ENCODE measurements around the gene RNF187. TPM values are rescaled to one million over a fixed set of nuclear protein-coding genes. Genes with fewer than 3 reads are reported as not detected.

Gene RNF187
- total RNA-seq, 1 donor from 2014 or later = 129 TPM

- H3K4me1 Mint-ChIP-seq = no peaks in the 10 kb centered on the region
- no peaks in the 10 kb centered on the region for H3K36me3 Mint-ChIP-seq (ENCODE audit: low read depth)
- DNase-seq (ENCODE audit: low read depth, low spot score) = no peak
- peaks cover 42% of the 10 kb centered on the region for H3K27me3 Mint-ChIP-seq (ENCODE audit: low read depth)
- no peak overlapping the region for H3K27ac Mint-ChIP-seq (ENCODE audit: unreplicated experiment)
- H3K4me3 Mint-ChIP-seq = no peak overlapping the region
- H3K9me3 Mint-ChIP-seq = peaks cover 20% of the 10 kb centered on the region
- TF ChIP-seq CTCF (conservative IDR thresholded peaks at IDR 0.05) = no peak
Measured at GRCh38 chr1:228542376-228542775, 55.2 kb downstream of the RNF187 start.

- Mint-ChIP-seq H3K36me3 (ENCODE audit: low read depth) (no peaks in the 10 kb centered on the region), H3K27ac (ENCODE audit: unreplicated experiment) (no peak overlapping the region)
- no peak for DNase-seq (ENCODE audit: low read depth, low spot score)
Measured at GRCh38 chr1:228542981-228543380, 55.8 kb downstream of the RNF187 start.

GRCh38 chr1:228543396-228543795 is 56.2 kb downstream of the RNF187 start:
- no peak overlapping the region for H3K27ac Mint-ChIP-seq (ENCODE audit: unreplicated experiment)
- peaks cover 49% of the 10 kb centered on the region for H3K27me3 Mint-ChIP-seq (ENCODE audit: low read depth)
- no peaks in the 10 kb centered on the region for H3K4me1 Mint-ChIP-seq
- H3K9me3 Mint-ChIP-seq = peaks cover 14% of the 10 kb centered on the region
- no peak overlapping the region for H3K4me3 Mint-ChIP-seq
- H3K36me3 Mint-ChIP-seq (ENCODE audit: low read depth) = no peaks in the 10 kb centered on the region
- no peak for TF ChIP-seq CTCF (conservative IDR thresholded peaks at IDR 0.05)
- no peak for DNase-seq (ENCODE audit: low read depth, low spot score)

More at GRCh38 chr1:228542981-228543380, 55.8 kb downstream of the RNF187 start:
- Mint-ChIP-seq H3K4me3 (no peak overlapping the region), H3K9me3 (peaks cover 18% of the 10 kb centered on the region), H3K27me3 (ENCODE audit: low read depth) (peaks cover 45% of the 10 kb centered on the region), H3K4me1 (no peaks in the 10 kb centered on the region)
- TF ChIP-seq CTCF (conservative IDR thresholded peaks at IDR 0.05) = no peak

- DNase-seq (ENCODE audit: low read depth, low spot score) = no peak
- no peak overlapping the region for H3K4me3 Mint-ChIP-seq
- H3K4me1 Mint-ChIP-seq = no peaks in the 10 kb centered on the region
- no peak for TF ChIP-seq CTCF (conservative IDR thresholded peaks at IDR 0.05)
- H3K9me3 Mint-ChIP-seq = peaks cover 8% of the 10 kb centered on the region
- H3K36me3 Mint-ChIP-seq (ENCODE audit: low read depth) = no peaks in the 10 kb centered on the region
- H3K27me3 Mint-ChIP-seq (ENCODE audit: low read depth) = peaks cover 55% of the 10 kb centered on the region
- H3K27ac Mint-ChIP-seq (ENCODE audit: unreplicated experiment) = no peak overlapping the region
Measured at GRCh38 chr1:228544021-228544850, 57.1 kb downstream of the RNF187 start.

DNA sequence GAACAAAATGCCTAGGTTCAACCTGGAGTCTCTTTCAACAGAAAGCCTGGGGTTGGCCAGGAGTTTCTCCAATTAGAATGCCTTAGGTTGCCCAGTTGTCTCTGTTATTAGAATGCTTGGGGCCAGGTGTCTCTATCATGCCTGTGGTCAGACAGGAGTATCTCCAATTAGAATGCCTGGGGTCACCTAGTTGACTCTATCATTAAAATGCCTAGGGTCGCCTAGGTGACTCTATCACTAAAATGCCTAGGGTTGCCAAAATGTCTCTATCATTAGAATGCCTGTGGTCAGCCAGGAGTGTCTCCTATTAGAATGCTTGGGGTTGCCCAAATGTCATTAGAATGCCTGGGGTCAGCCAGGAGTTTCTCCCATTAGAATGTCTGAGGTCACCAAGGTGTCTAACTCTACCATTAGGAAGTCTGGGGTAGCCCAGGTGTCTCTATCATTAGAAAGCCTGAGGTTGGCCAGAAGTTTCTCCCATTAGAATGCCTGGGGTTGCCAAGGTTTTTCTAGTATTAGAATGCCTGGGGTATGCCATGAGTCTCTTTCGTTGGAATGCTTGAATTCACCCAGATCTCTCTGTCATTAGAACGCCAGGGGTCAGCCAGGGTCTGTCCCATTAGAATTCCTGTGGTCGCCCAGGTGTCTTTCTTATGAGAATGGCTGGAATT is 57.9 kb downstream of the RNF187 start:
- no peaks in the 10 kb centered on the region for H3K36me3 Mint-ChIP-seq (ENCODE audit: low read depth)
- H3K27ac Mint-ChIP-seq (ENCODE audit: unreplicated experiment) = no peak overlapping the region
- TF ChIP-seq CTCF (conservative IDR thresholded peaks at IDR 0.05) = no peak
- H3K4me1 Mint-ChIP-seq = no peaks in the 10 kb centered on the region
- no peak overlapping the region for H3K4me3 Mint-ChIP-seq
- peaks cover 58% of the 10 kb centered on the region for H3K27me3 Mint-ChIP-seq (ENCODE audit: low read depth)
- no peak for DNase-seq (ENCODE audit: low read depth, low spot score)
- H3K9me3 Mint-ChIP-seq = peaks cover 7% of the 10 kb centered on the region

Small RNAs within 50 kb of the gene (microRNA-seq; reads per million reads assigned to microRNA genes)
- gene MIR4666A = not detected

Other genes starting within 250 kb of the RNF187 start
- 38.4 and 45.3 TPM in 2 replicates for gene TRIM11, start 80.5 kb upstream of the RNF187 start, total RNA-seq
- 4.7 and 6.3 TPM in 2 replicates for gene TRIM17, start 70.5 kb upstream of the RNF187 start, total RNA-seq
- 20.1 and 20.5 TPM in 2 replicates for gene RHOU, start 248.1 kb downstream of the RNF187 start, total RNA-seq

Measured in neural crest cell (in vitro differentiated cells).